Measurements from ENCODE around the gene BRF1.

GRCh38 chr14:105334383-105335230 is 33.8 kb upstream of the BRF1 start:
- no peak for TF ChIP-seq CTCF (IDR thresholded peaks at IDR 0.05)
- TF ChIP-seq POLR2A (IDR thresholded peaks at IDR 0.05) = no peak

Measured in right lobe of liver (tissue), 4 donors.